HG03342 (cell line): ENCODE data around the gene ZFX.

Experiments
- ATAC-seq: cut with Tn5 transposase; IDR thresholded peaks from one replicate; pipeline ENCODE4 v1.9.1; 2021; ENCODE audit warnings: mild to moderate bottlenecking, moderate library complexity; ENCODE audit not compliant: unreplicated experiment

Gene ZFX

DNA sequence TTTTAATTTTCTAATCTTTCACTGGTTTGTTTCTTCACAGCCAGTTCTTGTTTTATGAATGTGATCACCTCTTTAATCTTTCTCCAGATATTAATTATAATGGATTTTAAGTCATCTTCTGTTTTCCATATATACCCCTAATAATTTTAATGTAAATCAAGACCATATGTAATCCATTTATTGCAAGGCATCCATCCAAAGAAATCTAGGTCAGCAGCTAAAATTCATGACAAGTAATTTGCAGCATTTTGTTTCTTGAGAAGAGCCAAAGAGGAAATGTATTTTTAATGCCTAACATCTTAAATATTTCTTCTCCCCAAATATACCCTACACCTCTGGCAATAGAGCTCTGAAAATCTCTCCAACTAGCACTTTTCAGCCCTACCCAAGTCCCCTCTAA lies 83.3 kb downstream of the ZFX start:
- ATAC-seq: no peak

GRCh38 chrX:24235084-24235710 lies 85.7 kb downstream of the ZFX start:
- ATAC-seq: peak; percentile 77

- ATAC-seq: peak; percentile 26
These were observed 92.5 kb downstream of the ZFX start for GRCh38 chrX:24241822-24242648.

GRCh38 chrX:24242649-24243175 lies 93.2 kb downstream of the ZFX start:
- peak; percentile 86 for ATAC-seq

DNA sequence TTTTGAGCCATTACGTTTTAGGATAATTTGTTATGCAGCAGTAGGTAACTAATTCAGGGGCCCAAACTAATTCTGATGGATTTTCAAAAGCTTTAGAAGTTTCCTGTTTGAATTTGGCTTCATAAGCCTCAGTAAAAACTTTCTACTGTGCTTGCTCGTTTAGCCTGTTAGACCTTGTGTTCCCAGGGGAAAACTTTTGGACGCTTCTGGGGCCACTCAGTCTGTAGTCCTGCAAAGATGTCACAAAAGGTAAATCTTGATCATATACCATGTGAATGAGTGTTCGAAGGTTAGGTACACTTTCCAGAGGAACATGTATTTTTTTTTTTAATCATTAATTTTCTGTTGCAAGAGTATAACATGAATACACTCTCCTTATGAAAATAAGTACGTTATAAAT lies 93.7 kb downstream of the ZFX start:
- peak; percentile 29 for ATAC-seq

DNA sequence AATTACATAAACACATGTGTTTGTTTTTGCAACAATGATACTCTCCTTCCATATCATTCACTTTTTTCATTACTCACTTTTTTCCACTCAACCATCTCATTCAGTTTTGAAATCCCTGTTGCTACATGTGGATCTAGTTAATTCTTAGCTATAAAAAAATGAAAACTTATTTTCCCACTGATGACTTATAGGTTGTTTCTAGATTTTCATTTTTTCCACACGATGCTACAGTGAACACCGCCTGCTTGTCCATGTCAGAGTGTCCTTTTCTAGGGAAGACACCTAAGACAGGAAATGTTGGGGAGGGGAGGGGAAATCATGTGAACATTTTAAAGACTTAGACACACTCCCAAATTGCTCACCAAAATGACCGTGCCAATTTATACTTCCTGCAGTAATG lies 94.2 kb downstream of the ZFX start:
- ATAC-seq: no peak

GRCh38 chrX:24245202-24245601 lies 95.7 kb downstream of the ZFX start:
- ATAC-seq: no peak

DNA sequence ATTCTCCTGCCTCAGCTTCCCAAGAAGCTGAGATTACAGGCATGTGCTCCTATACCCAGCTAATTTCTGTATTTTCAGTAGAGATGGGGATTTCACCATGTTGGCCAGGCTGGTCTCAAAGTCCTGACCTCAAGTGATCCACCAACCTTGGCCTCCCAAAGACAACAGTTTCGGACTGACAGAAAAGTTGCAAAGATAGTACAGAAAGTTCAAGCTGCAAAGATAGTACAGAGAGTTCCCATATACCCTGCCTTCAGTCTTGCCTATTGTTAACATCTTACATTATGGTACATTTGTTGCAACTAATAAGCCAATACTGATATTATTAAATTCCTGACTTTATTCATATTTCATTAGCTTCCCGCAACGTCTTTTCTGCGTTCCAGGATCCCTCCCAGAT lies 98.5 kb downstream of the ZFX start:
- ATAC-seq: no peak

DNA sequence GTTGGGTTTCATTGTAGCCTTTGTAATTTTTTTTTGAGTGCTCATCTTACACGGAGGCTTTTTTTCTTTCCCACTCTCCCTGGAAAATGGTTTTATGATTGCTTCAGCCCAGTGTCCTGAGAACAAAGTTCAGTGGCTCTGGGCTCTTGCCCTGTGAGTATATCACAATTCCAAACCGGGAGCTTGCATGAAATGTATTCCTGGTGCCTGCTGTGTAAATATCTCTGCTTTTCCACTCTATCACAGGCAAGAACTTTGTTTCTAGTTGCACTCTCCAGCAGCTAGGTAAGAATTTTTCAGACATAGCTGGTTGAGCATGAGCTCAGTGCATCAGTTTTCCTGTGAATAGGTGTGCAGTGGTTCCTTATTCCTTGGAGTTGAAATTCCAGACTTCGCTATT lies 103.5 kb downstream of the ZFX start:
- ATAC-seq: no peak

- peak; percentile 70 for ATAC-seq
These were observed 103.9 kb downstream of the ZFX start for GRCh38 chrX:24253469-24253868.

- no peak for ATAC-seq
These were observed 107.5 kb downstream of the ZFX start for GRCh38 chrX:24257011-24257410.

DNA sequence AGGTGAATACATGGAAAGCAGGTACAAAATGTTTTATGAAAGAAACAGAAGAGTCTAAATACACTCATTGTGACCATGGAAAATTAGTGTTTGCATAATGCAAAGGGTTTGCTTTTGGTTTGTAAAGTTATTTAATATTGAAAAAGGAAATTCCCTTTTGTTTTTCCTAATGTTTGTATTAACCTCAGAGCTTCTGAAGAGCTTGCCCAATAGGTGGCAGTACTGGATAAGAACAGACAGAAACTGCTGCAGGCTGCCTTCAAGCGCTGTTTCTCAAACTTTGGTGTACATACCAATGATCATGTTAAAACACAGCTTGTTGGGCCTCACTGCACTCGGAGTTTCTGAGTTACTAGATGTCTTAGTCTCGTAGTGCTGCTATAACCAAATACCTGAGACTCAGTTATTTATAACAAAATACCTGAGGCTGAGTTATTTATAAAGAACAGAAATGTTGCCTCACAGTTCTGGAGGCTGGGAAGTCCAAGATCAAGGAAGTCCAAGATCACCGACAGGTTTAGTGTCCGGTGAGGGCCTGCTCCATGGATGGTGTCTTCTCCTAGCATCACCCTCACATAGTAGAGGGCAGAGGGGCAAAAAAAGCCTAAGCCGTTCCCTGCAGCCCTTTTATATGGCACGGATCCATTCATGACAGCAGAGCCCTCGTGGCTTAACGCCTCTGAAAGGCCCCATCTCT lies 110.2 kb downstream of the ZFX start:
- no peak for ATAC-seq

DNA sequence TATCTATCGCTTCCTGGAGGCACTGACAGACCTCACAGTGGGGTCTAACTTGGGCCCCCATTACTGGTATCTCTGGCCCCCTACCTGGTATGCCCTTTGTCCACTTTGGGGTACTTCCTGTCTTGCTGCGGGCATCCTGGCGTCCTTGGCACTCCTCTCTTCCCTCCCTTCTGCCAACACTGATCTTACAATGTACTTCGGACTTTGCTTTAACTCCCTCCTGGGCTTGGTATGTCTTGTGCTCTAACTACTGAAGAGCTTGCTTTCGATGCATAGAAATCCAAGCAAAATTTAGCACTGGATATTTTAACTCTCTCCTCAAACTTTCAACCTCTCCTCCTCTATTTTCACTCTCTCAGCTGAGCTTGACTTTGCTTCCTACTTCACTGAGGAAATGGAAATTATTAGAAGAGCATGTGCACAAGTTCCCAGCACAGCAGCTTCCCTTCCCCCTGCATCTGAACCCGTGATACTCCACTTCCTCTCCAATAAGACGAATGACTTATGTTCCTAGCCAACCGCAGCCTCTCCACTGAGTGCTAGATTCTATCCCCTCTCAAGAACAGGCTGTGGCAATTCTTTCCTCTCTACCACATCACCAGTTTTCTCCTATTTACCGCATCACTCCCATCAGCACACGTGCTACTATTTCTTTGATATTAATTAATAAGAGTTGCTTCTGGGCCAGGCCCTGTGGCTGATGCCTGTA lies 111.5 kb downstream of the ZFX start:
- no peak for ATAC-seq

GRCh38 chrX:24262309-24262708 lies 112.8 kb downstream of the ZFX start:
- ATAC-seq: no peak

- no peak for ATAC-seq
These were observed 114.9 kb downstream of the ZFX start for GRCh38 chrX:24264383-24264782.
